Fibroblast of the conjunctiva (primary cell): ENCODE measurements around the gene MIA.
"Not testable (repeated sequence)": the region's sequence is repeated elsewhere in the genome, so short reads cannot be mapped to it uniquely, and the experiment has no call there.

ENCODE experiments used
- DNase-seq: peaks from one replicate; pipeline ENCODE4 v3.0.0-alpha.2; 2010; ENCODE audit warnings: low read depth

The MIA gene

GRCh38 chr19:40750874-40751537 is 24.3 kb upstream of the MIA start, which contains the start of gene SNRPA:
SNRPA (plus strand) TSS chr19:40751203; CDS start chr19:40751409, 206 bp downstream.
- peak; percentile 95 for DNase-seq

DNA sequence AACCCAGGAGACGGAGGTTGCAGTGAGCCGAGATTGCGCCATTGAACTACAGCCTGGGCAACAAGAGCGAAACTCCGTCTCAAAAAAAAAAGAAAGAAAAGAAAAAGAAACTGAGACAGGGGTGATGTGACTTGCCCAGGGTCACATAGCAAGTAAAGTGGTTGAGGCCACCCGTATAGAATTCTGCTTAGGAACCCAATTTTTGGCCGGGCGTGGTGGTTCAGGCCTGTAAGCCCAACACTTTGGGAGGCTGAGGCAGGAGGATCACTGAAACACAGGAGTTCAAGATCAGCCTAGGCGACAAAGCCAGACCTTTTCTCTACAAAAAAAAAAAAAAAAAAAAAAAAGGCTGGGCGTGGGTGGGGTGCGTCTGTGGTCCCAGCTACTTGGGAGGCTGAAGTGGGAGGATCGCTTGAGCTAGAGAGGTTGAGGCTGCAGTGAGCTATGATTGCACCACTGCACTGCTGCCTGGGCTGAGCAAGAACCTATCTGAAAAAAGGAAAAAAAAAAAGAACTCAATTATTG is 23.0 kb upstream of the MIA start:
- no peak for DNase-seq

DNA sequence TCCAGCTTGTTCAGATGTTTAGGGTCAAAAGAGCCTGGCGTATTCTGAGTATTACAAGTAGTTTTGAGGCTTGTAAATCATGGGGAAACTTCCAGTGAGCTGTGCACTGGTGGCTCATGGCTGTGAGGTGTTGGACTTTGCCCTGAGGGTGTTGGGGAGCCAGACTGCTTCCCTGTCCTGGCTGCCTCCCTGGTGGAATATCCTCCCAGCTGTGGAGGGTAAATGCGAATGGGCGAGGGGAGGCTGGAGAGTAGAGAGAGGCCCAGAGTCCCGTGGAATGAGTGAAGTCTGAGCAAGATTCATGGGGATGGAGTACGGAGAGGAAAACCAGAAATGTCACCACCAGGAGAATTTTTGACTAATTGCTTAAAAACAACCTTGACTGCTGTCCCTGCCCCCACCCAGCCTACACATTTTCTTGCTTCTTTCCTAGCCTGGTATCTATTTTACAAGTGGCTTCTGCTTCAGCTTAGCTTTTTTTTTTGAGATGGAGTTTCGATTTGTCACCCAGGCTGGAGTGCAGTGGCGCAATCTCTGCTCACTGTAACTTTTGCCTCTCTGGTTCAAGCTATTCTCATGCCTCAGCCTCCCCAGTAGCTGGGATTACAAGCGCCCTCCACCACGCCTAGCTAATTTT is 20.6 kb upstream of the MIA start:
- DNase-seq = no peak

- no peak for DNase-seq
These were observed 20.1 kb upstream of the MIA start for GRCh38 chr19:40755248-40755624.

GRCh38 chr19:40755791-40756190 is 19.5 kb upstream of the MIA start:
- DNase-seq = no peak

DNA sequence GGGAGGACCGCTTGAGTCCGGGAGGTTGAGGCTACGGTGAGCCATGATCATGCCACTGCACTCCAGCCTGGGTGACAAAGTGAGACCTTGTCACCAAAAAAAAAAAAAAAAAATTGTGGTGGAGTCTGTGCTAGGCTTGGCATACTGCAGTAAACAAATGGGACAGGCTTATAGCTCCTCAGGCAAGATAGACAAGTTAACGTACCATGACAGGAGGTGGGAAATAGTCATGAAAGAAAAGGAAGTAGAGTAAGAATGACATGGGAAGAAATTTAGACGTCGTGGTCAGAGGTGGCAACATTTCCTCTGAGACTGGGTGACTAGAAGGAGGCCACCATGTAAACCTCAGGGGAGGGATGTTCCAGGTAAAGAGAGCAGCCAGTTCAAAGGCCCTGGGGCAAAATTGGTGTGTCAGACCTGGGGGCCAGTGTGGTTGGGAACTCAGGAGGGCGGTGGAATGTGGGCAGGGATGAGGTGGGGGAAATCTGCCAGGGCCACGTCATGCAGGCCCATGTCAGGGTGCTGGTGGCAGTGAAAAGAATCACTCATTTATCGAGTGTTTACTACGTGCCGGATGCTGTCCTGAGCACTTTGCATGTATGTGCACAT is 18.7 kb upstream of the MIA start:
- no peak for DNase-seq

GRCh38 chr19:40758491-40758890 is 16.8 kb upstream of the MIA start:
- DNase-seq = no peak

- DNase-seq = no peak
These were observed 16.0 kb upstream of the MIA start for GRCh38 chr19:40759352-40759751.

GRCh38 chr19:40762754-40763470 is 12.4 kb upstream of the MIA start:
- DNase-seq = no peak

- no peak for DNase-seq
These were observed 11.8 kb upstream of the MIA start for GRCh38 chr19:40763526-40763925.

DNA sequence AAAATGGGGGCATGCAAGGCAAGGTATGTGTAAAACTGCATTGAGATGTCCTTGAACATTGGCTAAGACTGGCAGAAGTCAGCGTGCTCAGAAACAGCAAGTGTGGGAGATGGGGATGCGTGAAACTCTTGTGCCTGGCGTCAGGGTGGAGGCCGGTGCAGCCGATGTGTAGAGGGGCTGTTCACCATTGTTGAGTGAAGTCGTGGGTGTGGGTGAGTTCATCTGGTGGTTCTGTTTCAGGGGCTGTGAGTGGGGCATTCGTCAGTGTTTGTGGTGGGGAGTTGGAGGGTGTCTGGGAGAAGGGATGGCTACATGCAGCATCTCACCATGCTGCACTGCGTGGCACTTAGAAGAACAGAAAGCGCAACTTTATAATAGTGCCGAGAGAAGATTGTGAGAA is 11.4 kb upstream of the MIA start:
- DNase-seq = no peak

GRCh38 chr19:40766385-40766784 is 8.9 kb upstream of the MIA start:
- not testable (repeated sequence) for DNase-seq

GRCh38 chr19:40768869-40769268 is 6.5 kb upstream of the MIA start:
- no peak for DNase-seq

DNA sequence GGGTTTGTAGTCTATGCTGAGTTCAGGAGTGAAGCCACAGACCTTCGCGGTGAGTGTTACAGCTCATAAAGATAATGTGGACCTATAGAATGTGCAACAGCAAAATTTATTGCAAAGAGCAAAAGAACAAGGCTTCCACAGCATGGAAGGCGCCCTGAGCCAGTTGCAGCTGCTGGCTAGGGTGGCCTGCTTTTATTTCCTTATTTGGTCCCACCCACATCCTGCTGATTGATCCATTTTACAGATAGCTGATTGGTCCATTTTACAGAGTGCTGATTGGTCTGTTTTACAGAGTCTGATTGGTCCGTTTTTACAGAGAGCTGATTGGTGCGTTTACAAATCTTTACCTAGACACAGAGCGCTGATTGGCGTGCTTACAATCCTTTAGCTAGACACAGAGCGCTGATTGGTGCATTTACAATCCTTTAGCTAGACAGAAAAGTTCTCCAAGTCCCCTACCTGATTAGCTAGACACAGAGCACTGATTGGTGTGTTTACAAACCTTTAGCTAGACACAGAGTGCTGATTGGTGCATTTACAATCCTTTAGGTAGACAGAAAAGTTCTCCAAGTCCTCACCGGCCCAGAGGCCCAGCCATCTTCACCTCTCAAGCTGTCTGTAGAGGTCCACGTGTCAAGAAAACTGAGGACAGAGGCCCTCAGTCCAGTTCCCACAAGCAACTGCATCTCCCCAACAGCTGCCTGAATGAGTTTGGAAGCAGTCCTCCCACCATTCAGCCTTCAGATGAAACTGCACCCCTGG is 4.0 kb upstream of the MIA start:
- DNase-seq = not testable (repeated sequence)

DNA sequence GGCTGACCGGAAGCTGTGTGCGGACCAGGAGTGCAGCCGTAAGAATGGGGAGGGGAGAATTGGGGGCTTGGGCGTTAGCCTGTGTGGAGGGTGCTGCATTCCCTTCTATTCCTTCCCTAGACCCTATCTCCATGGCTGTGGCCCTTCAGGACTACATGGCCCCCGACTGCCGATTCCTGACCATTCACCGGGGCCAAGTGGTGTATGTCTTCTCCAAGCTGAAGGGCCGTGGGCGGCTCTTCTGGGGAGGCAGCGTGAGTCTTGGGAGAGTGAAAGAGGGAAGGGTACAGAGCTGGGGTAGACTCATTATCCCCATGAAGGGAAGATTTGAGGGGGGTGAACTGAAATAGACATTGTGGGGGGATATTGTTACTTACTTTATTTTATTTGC is 306 bp downstream of the MIA start:
- no peak for DNase-seq

DNA sequence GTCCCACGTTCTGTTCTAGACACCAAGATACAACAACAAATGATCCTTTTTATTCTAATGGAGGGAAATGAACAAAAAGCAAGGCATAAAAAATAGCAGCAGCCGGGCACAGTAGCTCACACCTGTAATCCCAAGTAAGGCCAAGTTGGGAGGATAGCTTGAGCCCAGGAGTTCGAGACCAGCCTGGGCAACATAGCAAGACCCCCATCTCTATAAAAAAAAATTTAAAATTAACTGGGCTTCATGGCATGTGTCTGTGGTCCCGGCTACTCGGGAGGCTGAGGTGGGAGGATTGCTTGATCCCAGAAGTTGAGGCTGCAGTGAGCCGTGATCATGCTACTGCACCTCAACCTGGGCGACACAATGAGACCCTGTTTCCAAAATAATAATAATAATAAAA is 1.0 kb downstream of the MIA start:
- DNase-seq = no peak

- DNase-seq = peak; percentile 88
These were observed 1.8 kb downstream of the MIA start for GRCh38 chr19:40776932-40777644.

- DNase-seq = no peak
These were observed 2.3 kb downstream of the MIA start for GRCh38 chr19:40777645-40777936.

DNA sequence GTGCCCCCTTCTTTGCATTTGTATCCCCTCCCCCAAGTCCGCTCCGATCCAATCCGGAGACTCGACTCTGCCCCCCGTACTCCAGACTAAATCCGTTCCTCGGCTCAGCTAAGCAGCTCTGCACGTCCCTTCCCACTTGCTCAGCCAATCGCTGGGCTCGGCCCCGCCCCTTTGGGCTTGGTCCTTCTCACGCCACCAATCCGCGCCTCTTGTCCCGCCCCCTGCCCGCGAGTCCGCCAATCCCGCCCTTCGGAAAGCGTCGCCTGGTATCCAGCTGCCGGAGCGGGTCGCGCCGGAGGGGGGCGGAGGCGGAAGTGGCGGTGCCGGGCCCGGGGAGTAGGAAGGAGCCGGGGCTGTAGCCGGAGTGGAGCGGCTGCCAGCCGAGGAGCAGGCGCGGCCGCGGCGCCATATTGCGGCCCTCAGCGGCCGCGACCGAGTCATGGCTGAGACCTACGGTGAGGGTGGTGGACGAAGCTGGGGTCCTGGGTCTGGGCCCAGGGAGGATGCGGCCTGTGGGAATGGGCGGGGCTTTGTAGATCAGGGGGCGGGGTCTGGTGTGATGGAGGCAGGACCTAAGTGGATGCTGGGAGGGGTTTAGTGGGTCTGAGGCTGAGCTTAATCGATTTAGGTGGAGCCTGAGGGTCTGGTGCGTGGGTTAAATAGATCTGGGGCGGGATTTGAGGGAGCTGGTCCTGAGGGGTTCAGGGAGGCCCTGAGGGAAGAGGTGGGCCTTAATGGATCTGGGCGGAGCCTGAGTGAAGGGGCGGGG is 2.8 kb downstream of the MIA start, which contains the start of gene RAB4B:
Gene RAB4B (plus strand): TSS at position 311 of the 769 bp plus-strand sequence. CDS start 129 bp downstream, at position 440.
- DNase-seq = peak; percentile 100

GRCh38 chr19:40778706-40779284 is 3.5 kb downstream of the MIA start:
- DNase-seq = no peak
